CD14-positive monocyte (primary cell): ENCODE results near the gene HCRTR1. TPM values are rescaled to one million over a fixed set of nuclear protein-coding genes. Genes with fewer than 3 reads are reported as not detected.

Experiments
- DNase-seq, 3 donors: peaks; one replicate each; pipeline ENCODE4 v3.0.0-alpha.2; 2011 to 2022
- H2AFZ ChIP-seq: 2 replicates; pipeline ENCODE4 v1.6.0; 2012; ENCODE audit warnings: mild to moderate bottlenecking, low read depth, low read length, inconsistent platforms; ENCODE audit not compliant: insufficient read depth, poor library complexity, severe bottlenecking
- H3K27ac ChIP-seq, 2 donors: 1 replicate in 1 of 2; 2 replicates in 1 of 2; pipeline ENCODE4 v1.5.1; 2012 to 2013; ENCODE audit warnings: low read length in 2 of 2, control low read depth in 1 of 2, inconsistent platforms in 1 of 2, low read depth in 1 of 2, mild to moderate bottlenecking in 1 of 2
- H3K27me3 ChIP-seq, 2 donors: one replicate each; pipeline versions ENCODE4 v1.6.0 to v1.6.1; 2011 to 2013; ENCODE audit warnings: low read length in 2 of 2; ENCODE audit not compliant: control insufficient read depth in 2 of 2, insufficient read depth in 2 of 2
- H3K36me3 ChIP-seq, 2 donors: replicated peaks in 1 of 2; 1 replicate in 1 of 2; 2 replicates in 1 of 2; pipeline versions ENCODE4 v1.5.1 to v1.6.1; 2012 to 2013; ENCODE audit warnings: low read length in 2 of 2, control low read depth in 1 of 2, inconsistent platforms in 1 of 2, mild to moderate bottlenecking in 1 of 2; ENCODE audit not compliant: insufficient read depth in 2 of 2, control insufficient read depth in 1 of 2
- H3K4me1 ChIP-seq, 2 donors: 1 replicate in 1 of 2; 2 replicates in 1 of 2; pipeline versions ENCODE4 v1.5.1 to v1.6.1; 2012 to 2013; ENCODE audit warnings: low read length in 2 of 2, control low read depth in 1 of 2, inconsistent platforms in 1 of 2, mild to moderate bottlenecking in 1 of 2, moderate library complexity in 1 of 2; ENCODE audit not compliant: insufficient read depth in 2 of 2, control insufficient read depth in 1 of 2
- H3K4me2 ChIP-seq: replicated peaks from 2 replicates; pipeline ENCODE3; 2012; ENCODE audit warnings: low read length, moderate library complexity, mild to moderate bottlenecking; ENCODE audit not compliant: poor library complexity, severe bottlenecking; ENCODE audit errors: extremely low read depth
- H3K4me3 ChIP-seq, 3 experiments: fragments of 200-600 bp in 1 of 3; sonication (generic) in 1 of 3; replicated peaks in 1 of 3; 1 replicate in 2 of 3; 2 replicates in 1 of 3; pipeline ENCODE4 v1.5.1; 2011 to 2013; ENCODE audit warnings: low read length in 3 of 3, mild to moderate bottlenecking in 3 of 3, control low read depth in 2 of 3, low read depth in 2 of 3, inconsistent platforms in 1 of 3, moderate library complexity in 1 of 3
- H3K79me2 ChIP-seq: 2 replicates; pipeline ENCODE4 v1.6.0; 2012; ENCODE audit warnings: mild to moderate bottlenecking, control low read depth, inconsistent platforms, low read length, moderate library complexity; ENCODE audit not compliant: insufficient read depth
- H3K9ac ChIP-seq: 2 replicates; pipeline ENCODE4 v1.6.0; 2017; ENCODE audit warnings: low read length, mild to moderate bottlenecking; ENCODE audit not compliant: insufficient read depth, poor library complexity, severe bottlenecking
- H3K9me3 ChIP-seq, 2 donors: replicated peaks in 1 of 2; 1 replicate in 1 of 2; 2 replicates in 1 of 2; pipeline versions ENCODE4 v1.5.1 to v1.6.1; 2012 to 2013; ENCODE audit warnings: low read length in 2 of 2, control low read depth in 1 of 2; ENCODE audit not compliant: control insufficient read depth in 1 of 2, insufficient read depth in 1 of 2
- H4K20me1 ChIP-seq: 2 replicates; pipeline ENCODE4 v1.6.0; 2012; ENCODE audit warnings: mild to moderate bottlenecking, low read length, control low read depth, moderate library complexity; ENCODE audit not compliant: insufficient read depth
- H3K27ac Mint-ChIP-seq, 7 donors: one replicate each; pipeline ENCODE4 v1.8.0; 2020; ENCODE audit warnings: mild to moderate bottlenecking in 7 of 7, mixed read lengths in 7 of 7, moderate library complexity in 6 of 7, inconsistent platforms in 2 of 7
- H3K27me3 Mint-ChIP-seq, 3 donors: one replicate each; pipeline ENCODE4 v1.8.0; 2021 to 2022; ENCODE audit warnings: low read depth in 3 of 3, mild to moderate bottlenecking in 3 of 3, mixed read lengths in 3 of 3, moderate library complexity in 3 of 3, inconsistent platforms in 1 of 3
- H3K36me3 Mint-ChIP-seq, 2 donors: one replicate each; pipeline ENCODE4 v1.8.0; 2020; ENCODE audit warnings: mixed read lengths in 2 of 2, inconsistent platforms in 1 of 2, mild to moderate bottlenecking in 1 of 2
- H3K4me1 Mint-ChIP-seq: one replicate; pipeline ENCODE4 v1.8.0; 2020; ENCODE audit warnings: mild to moderate bottlenecking, mixed read lengths
- H3K4me3 Mint-ChIP-seq, 2 donors: one replicate each; pipeline ENCODE4 v1.8.0; 2020; ENCODE audit warnings: mild to moderate bottlenecking in 2 of 2, mixed read lengths in 2 of 2, moderate library complexity in 1 of 2
- H3K9me3 Mint-ChIP-seq, 7 donors: one replicate each; pipeline ENCODE4 v1.8.0; 2020 to 2022; ENCODE audit warnings: mixed read lengths in 7 of 7, mild to moderate bottlenecking in 6 of 7, moderate library complexity in 6 of 7, inconsistent platforms in 2 of 7
- WGBS: methylation state at CpG from one replicate; pipeline ENCODE4 v1.1.5; 2013; ENCODE audit warnings: missing lambda C conversion rate; ENCODE audit not compliant: insufficient coverage; 5-methylcytosine and 5-hydroxymethylcytosine counted together
- intact Hi-C, 2 donors: fragments of 100-400 bp; cut with micrococcal nuclease; formaldehyde crosslinking; loops; one replicate each; pipeline versions ENCODE4 v1.15.0 to v1.15.1; 2023
- polyA plus RNA-seq, 3 donors: library from polyadenylated mRNA; depleted of rRNA in 1 of 3; unstranded in 2 of 3; stranded (reverse) in 1 of 3; fragments of 300-500 nt in 2 of 3; fragments of >200 nt in 1 of 3; fragmentation: Illumina TruSeq in 2 of 3; gene quantifications; 1 replicate in 2 of 3; 2 replicates in 1 of 3; pipeline ENCODE4 v1.2.3, GENCODE V29; 2012 to 2021
- TF ChIP-seq, protein P1 (sequence below): fragments of 200-600 bp; IDR thresholded peaks from one replicate; pipeline ENCODE4 v1.8.0; 2022; ENCODE audit warnings: antibody characterized with exemption, mild to moderate bottlenecking

Gene HCRTR1
- polyA plus RNA-seq, 3 donors, result not detected

DNA sequence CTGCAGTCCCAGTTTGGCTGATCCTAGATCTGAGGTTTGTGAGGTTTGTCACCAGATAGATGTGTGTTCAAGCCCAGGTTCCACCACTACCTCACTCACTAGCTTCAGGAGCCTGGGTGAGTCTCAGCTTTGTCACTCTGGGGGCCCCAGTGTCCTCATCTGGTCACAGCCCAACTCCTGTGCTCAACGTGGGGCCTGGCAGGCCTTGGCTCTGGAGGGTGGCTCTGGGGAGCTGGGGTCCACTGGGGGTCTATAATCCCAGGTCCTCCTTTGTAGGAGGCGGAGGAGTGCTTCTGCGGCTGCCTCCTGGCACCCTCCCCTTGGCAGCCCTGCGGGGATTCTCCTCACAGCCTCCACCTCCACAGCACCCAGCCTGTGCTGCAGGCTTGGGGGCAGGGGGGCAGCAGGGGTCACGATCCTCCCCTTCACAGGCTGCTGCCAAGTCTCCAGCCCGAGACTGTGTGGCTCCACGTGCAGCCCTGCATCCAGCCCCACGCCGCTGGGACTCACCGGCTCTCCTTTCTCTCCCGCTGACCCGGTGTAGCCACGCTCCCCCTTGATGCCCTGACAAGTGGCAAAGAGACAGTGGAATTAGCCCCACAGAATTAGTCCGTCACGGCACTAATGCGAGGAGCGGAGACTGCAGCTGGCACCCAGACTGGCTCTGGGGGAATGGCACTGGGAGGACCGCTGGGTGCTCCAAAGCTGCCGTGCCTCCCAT is 49.7 kb downstream of the HCRTR1 start:
- H3K4me3 ChIP-seq, result no peak overlapping the region
- intact Hi-C loops, result loop anchor here in 1 of 2 donors (10.0 kb wide), 1 partner anchor 398 kb away; no protein-coding TSS in a partner anchor
- H3K9ac ChIP-seq, result no peak overlapping the region
- no peak overlapping the region for H2AFZ ChIP-seq
- no peaks in the 10 kb centered on the region for H3K9me3 ChIP-seq
- no peak for DNase-seq
- no peaks in the 10 kb centered on the region for H4K20me1 ChIP-seq
- TF ChIP-seq, protein P1, sequence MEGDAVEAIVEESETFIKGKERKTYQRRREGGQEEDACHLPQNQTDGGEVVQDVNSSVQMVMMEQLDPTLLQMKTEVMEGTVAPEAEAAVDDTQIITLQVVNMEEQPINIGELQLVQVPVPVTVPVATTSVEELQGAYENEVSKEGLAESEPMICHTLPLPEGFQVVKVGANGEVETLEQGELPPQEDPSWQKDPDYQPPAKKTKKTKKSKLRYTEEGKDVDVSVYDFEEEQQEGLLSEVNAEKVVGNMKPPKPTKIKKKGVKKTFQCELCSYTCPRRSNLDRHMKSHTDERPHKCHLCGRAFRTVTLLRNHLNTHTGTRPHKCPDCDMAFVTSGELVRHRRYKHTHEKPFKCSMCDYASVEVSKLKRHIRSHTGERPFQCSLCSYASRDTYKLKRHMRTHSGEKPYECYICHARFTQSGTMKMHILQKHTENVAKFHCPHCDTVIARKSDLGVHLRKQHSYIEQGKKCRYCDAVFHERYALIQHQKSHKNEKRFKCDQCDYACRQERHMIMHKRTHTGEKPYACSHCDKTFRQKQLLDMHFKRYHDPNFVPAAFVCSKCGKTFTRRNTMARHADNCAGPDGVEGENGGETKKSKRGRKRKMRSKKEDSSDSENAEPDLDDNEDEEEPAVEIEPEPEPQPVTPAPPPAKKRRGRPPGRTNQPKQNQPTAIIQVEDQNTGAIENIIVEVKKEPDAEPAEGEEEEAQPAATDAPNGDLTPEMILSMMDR, result no peak
- H3K36me3 ChIP-seq, result no peaks in the 10 kb centered on the region
- peaks cover 0 to 3% (median 0%) of the 10 kb centered on the region in 7 donors for H3K9me3 Mint-ChIP-seq
- no peak overlapping the region for H3K27ac ChIP-seq
- H3K27me3 ChIP-seq, result peaks cover 0 to 21% of the 10 kb centered on the region in 2 donors
- H3K27ac Mint-ChIP-seq, result no peak overlapping the region
- H3K36me3 Mint-ChIP-seq, result no peaks in the 10 kb centered on the region
- H3K4me2 ChIP-seq, result no peak overlapping the region
- no peak overlapping the region for H3K4me3 Mint-ChIP-seq
- peaks cover 13% of the 10 kb centered on the region for H3K4me1 Mint-ChIP-seq
- no peaks in the 10 kb centered on the region for H3K79me2 ChIP-seq
- 96% methylated on average over 15 of the region's 19 CpGs for WGBS
- peaks cover 9 to 10% of the 10 kb centered on the region in 2 donors for H3K4me1 ChIP-seq
- peaks cover 18 to 36% (median 24%) of the 10 kb centered on the region in 3 donors for H3K27me3 Mint-ChIP-seq

GRCh38 chr1:31668303-31668883 is 50.9 kb downstream of the HCRTR1 start:
- TF ChIP-seq, protein P1, result no peak
- Histone ChIP-seq H2AFZ (no peak overlapping the region), H3K36me3 (no peaks in the 10 kb centered on the region), H4K20me1 (no peaks in the 10 kb centered on the region), H3K9me3 (no peaks in the 10 kb centered on the region), H3K4me1 (peaks cover 9 to 10% of the 10 kb centered on the region in 2 donors), H3K4me2 (no peak overlapping the region), H3K27ac (no peak overlapping the region), H3K9ac (no peak overlapping the region), H3K4me3 (no peak overlapping the region), H3K79me2 (no peaks in the 10 kb centered on the region), H3K27me3 (peaks cover 0 to 21% of the 10 kb centered on the region in 2 donors)
- DNase-seq, result no peak
- no peak overlapping the region for H3K4me3 Mint-ChIP-seq
- H3K9me3 Mint-ChIP-seq, result peaks cover 0 to 3% (median 0%) of the 10 kb centered on the region in 7 donors
- H3K36me3 Mint-ChIP-seq, result no peaks in the 10 kb centered on the region
- H3K4me1 Mint-ChIP-seq, result peaks cover 13% of the 10 kb centered on the region
- 95% methylated on average over 4 of the region's 11 CpGs for WGBS
- H3K27me3 Mint-ChIP-seq, result peaks cover 18 to 33% (median 24%) of the 10 kb centered on the region in 3 donors
- intact Hi-C loops, result loop anchor here in 1 of 2 donors (10.0 kb wide), 1 partner anchor 396 kb away; no protein-coding TSS in a partner anchor
- peak overlapping the region in 1 of 7 donors; percentile 66 for H3K27ac Mint-ChIP-seq
